ES-I3 (cell line): Measurements from ENCODE around the gene ZNF511.
"Not testable (repeated sequence)": the region's sequence is repeated elsewhere in the genome, so short reads cannot be mapped to it uniquely, and the experiment has no call there.

ENCODE experiments used
- H3K36me3 ChIP-seq: 2 replicates; pipeline ENCODE4 v1.6.1; 2013; ENCODE audit warnings: mild to moderate bottlenecking, low read length, control low read depth, moderate library complexity; ENCODE audit not compliant: insufficient read depth
- H3K4me1 ChIP-seq: 2 replicates; pipeline ENCODE4 v1.6.1; 2013; ENCODE audit warnings: mild to moderate bottlenecking, control low read depth, low read length; ENCODE audit not compliant: insufficient read depth
- H3K9ac ChIP-seq: 2 replicates; pipeline ENCODE4 v1.6.1; 2013; ENCODE audit warnings: low read depth, mild to moderate bottlenecking, low read length, moderate library complexity
- H3K9me3 ChIP-seq: 2 replicates; pipeline ENCODE4 v1.6.1; 2013; ENCODE audit warnings: mild to moderate bottlenecking, low read length, moderate library complexity; ENCODE audit not compliant: control insufficient read depth, insufficient read depth

ZNF511 gene

GRCh38 chr10:133310399-133310755 lies 1.7 kb downstream of the ZNF511 start:
- Histone ChIP-seq H3K4me1 (peaks cover 8% of the 10 kb centered on the region; the same call in 1 of the 2 replicates), H3K9me3 (no peaks in the 10 kb centered on the region), H3K9ac (no peak overlapping the region), H3K36me3 (no peaks in the 10 kb centered on the region)

GRCh38 chr10:133310789-133311188 lies 2.1 kb downstream of the ZNF511 start:
- Histone ChIP-seq H3K4me1 (peaks cover 8% of the 10 kb centered on the region; the same call in 1 of the 2 replicates), H3K36me3 (no peaks in the 10 kb centered on the region), H3K9me3 (no peaks in the 10 kb centered on the region), H3K9ac (no peak overlapping the region)

GRCh38 chr10:133311570-133311969 lies 2.9 kb downstream of the ZNF511 start:
- H3K4me1 ChIP-seq, result peaks cover 8% of the 10 kb centered on the region; the same call in 1 of the 2 replicates

GRCh38 chr10:133312016-133312768 lies 3.5 kb downstream of the ZNF511 start:
- Histone ChIP-seq H3K9me3 (no peaks in the 10 kb centered on the region; the same call in 1 of the 2 replicates), H3K4me1 (peaks cover 4% of the 10 kb centered on the region; the same call in 1 of the 2 replicates), H3K9ac (no peak overlapping the region), H3K36me3 (no peaks in the 10 kb centered on the region)

More at GRCh38 chr10:133311570-133311969, 2.9 kb downstream of the ZNF511 start:
- Histone ChIP-seq H3K36me3 (no peaks in the 10 kb centered on the region), H3K9me3 (no peaks in the 10 kb centered on the region; the same call in 1 of the 2 replicates), H3K9ac (no peak overlapping the region)

- Histone ChIP-seq H3K36me3 (no peaks in the 10 kb centered on the region), H3K9me3 (no peaks in the 10 kb centered on the region; the same call in 1 of the 2 replicates), H3K9ac (no peak overlapping the region), H3K4me1 (no peaks in the 10 kb centered on the region)
These were observed 4.0 kb downstream of the ZNF511 start for GRCh38 chr10:133312769-133313145.

GRCh38 chr10:133313192-133313591 lies 4.5 kb downstream of the ZNF511 start:
- Histone ChIP-seq H3K9me3 (no peaks in the 10 kb centered on the region; the same call in 1 of the 2 replicates), H3K4me1 (no peaks in the 10 kb centered on the region), H3K9ac (no peak overlapping the region), H3K36me3 (no peaks in the 10 kb centered on the region)

GRCh38 chr10:133314911-133315310 lies 6.2 kb downstream of the ZNF511 start:
- Histone ChIP-seq H3K4me1 (no peaks in the 10 kb centered on the region), H3K36me3 (no peaks in the 10 kb centered on the region), H3K9ac (no peak overlapping the region), H3K9me3 (no peaks in the 10 kb centered on the region; the same call in 1 of the 2 replicates)

GRCh38 chr10:133315847-133316246 lies 7.1 kb downstream of the ZNF511 start:
- Histone ChIP-seq H3K9me3 (no peaks in the 10 kb centered on the region; the same call in 1 of the 2 replicates), H3K4me1 (no peaks in the 10 kb centered on the region), H3K36me3 (no peaks in the 10 kb centered on the region), H3K9ac (no peak overlapping the region)

GRCh38 chr10:133316266-133316665 lies 7.6 kb downstream of the ZNF511 start:
- Histone ChIP-seq H3K4me1 (no peaks in the 10 kb centered on the region), H3K9me3 (no peaks in the 10 kb centered on the region; the same call in 1 of the 2 replicates), H3K9ac (no peak overlapping the region), H3K36me3 (no peaks in the 10 kb centered on the region)

- H3K9ac ChIP-seq, result no peak overlapping the region
These were observed 8.0 kb downstream of the ZNF511 start for GRCh38 chr10:133316732-133317131.

GRCh38 chr10:133318494-133319127 lies 9.9 kb downstream of the ZNF511 start:
- Histone ChIP-seq H3K4me1 (no peaks in the 10 kb centered on the region), H3K9ac (peak overlapping the region; percentile 53; the same call in 1 of the 2 replicates), H3K36me3 (no peaks in the 10 kb centered on the region), H3K9me3 (no peaks in the 10 kb centered on the region; the same call in 1 of the 2 replicates)

More at GRCh38 chr10:133316732-133317131, 8.0 kb downstream of the ZNF511 start:
- H3K36me3 ChIP-seq, result no peaks in the 10 kb centered on the region
- H3K9me3 ChIP-seq, result no peaks in the 10 kb centered on the region; the same call in 1 of the 2 replicates
- no peaks in the 10 kb centered on the region for H3K4me1 ChIP-seq

GRCh38 chr10:133320852-133321422 lies 12.2 kb downstream of the ZNF511 start:
- H3K9me3 ChIP-seq, H3K9ac ChIP-seq, H3K36me3 ChIP-seq, H3K4me1 ChIP-seq: not testable (repeated sequence)

GRCh38 chr10:133322064-133322709 lies 13.5 kb downstream of the ZNF511 start:
- not testable (repeated sequence) for H3K4me1 ChIP-seq, H3K9ac ChIP-seq, H3K9me3 ChIP-seq, H3K36me3 ChIP-seq

- Histone ChIP-seq H3K4me1 (peaks cover 3% of the 10 kb centered on the region; the same call in 1 of the 2 replicates), H3K9me3 (no peaks in the 10 kb centered on the region), H3K9ac (peak overlapping the region; percentile 25; the same call in 1 of the 2 replicates), H3K36me3 (no peaks in the 10 kb centered on the region)
These were observed 15.6 kb downstream of the ZNF511 start for GRCh38 chr10:133324198-133324792.
